KMS-11 (cell line): ENCODE measurements around the gene DHX34.
A peak's percentile ranks its signal among the peaks of the same experiment; 100 is the strongest.
"Not testable (repeated sequence)": the region's sequence is repeated elsewhere in the genome, so short reads cannot be mapped to it uniquely, and the experiment has no call there.

Experiments
- H2AFZ ChIP-seq: fragments of 200-600 bp; sonication (generic); 2 replicates; pipeline ENCODE4 v1.6.1; 2016; ENCODE audit warnings: antibody characterized with exemption, mixed run types, low read depth
- H3K27ac ChIP-seq: fragments of 200-600 bp; sonication (generic); 2 replicates; pipeline ENCODE4 v1.6.1; 2016; ENCODE audit warnings: mild to moderate bottlenecking, mixed run types
- H3K27me3 ChIP-seq: fragments of 200-600 bp; sonication (generic); 2 replicates; pipeline ENCODE4 v1.6.1; 2017; ENCODE audit warnings: mild to moderate bottlenecking, low read depth, mixed run types, moderate library complexity; ENCODE audit not compliant: insufficient read depth
- H3K36me3 ChIP-seq: fragments of 200-600 bp; sonication (generic); 2 replicates; pipeline ENCODE4 v1.6.1; 2017; ENCODE audit warnings: mild to moderate bottlenecking, mixed run types; ENCODE audit not compliant: insufficient read depth
- H3K4me1 ChIP-seq: fragments of 200-600 bp; sonication (generic); 2 replicates; pipeline ENCODE4 v1.6.1; 2016; ENCODE audit warnings: mild to moderate bottlenecking, low read depth, mixed run types; ENCODE audit not compliant: poor library complexity, severe bottlenecking
- H3K4me2 ChIP-seq: fragments of 200-600 bp; sonication (generic); 2 replicates; pipeline ENCODE4 v1.7.0; 2016; ENCODE audit warnings: mild to moderate bottlenecking, mixed run types
- H3K4me3 ChIP-seq: fragments of 200-600 bp; sonication (generic); IDR thresholded peaks from 2 replicates; pipeline ENCODE4 v1.6.1; 2017; ENCODE audit warnings: low read depth, low read length, mixed read lengths; ENCODE audit not compliant: insufficient read depth
- H3K79me2 ChIP-seq: fragments of 200-600 bp; sonication (generic); 2 replicates; pipeline ENCODE4 v1.6.1; 2016; ENCODE audit warnings: low read depth, mixed run types; ENCODE audit not compliant: insufficient read depth
- H3K9ac ChIP-seq: fragments of 200-600 bp; sonication (generic); 2 replicates; pipeline ENCODE4 v1.6.1; 2016; ENCODE audit warnings: mild to moderate bottlenecking, mixed run types
- H4K20me1 ChIP-seq: fragments of 200-600 bp; sonication (generic); 2 replicates; pipeline ENCODE4 v1.6.1; 2016; ENCODE audit warnings: mild to moderate bottlenecking, mixed run types; ENCODE audit not compliant: insufficient read depth
- TF ChIP-seq, protein P1 (sequence below): fragments of 200-600 bp; sonication (generic); conservative IDR thresholded peaks from 2 replicates; pipeline ENCODE4 v1.6.1; 2017; ENCODE audit warnings: low read depth, mild to moderate bottlenecking, antibody characterized with exemption, low read length, moderate library complexity, mixed read lengths

The DHX34 gene

DNA sequence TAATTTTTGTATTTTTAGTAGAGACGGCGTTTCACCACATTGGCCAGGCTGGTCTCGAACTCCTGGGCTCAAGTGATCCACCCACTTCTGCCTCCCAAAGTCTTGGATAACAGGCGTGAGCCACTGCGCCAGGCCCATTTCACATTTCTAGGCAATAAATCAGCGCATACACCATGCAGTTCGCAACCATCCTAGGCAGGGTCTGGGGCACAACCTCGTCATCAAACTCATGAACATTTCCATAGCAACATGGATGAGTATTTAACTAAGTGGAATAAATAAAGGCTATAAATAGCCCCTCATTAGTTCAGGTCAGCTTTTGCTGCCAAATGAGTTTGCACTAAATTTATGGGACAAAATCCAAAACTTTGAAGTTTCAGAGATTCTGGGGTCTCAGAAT, 62.0 kb downstream of the DHX34 start:
- H3K27ac ChIP-seq, result no peak overlapping the region
- no peaks in the 10 kb centered on the region for H3K4me1 ChIP-seq
- TF ChIP-seq, protein P1, sequence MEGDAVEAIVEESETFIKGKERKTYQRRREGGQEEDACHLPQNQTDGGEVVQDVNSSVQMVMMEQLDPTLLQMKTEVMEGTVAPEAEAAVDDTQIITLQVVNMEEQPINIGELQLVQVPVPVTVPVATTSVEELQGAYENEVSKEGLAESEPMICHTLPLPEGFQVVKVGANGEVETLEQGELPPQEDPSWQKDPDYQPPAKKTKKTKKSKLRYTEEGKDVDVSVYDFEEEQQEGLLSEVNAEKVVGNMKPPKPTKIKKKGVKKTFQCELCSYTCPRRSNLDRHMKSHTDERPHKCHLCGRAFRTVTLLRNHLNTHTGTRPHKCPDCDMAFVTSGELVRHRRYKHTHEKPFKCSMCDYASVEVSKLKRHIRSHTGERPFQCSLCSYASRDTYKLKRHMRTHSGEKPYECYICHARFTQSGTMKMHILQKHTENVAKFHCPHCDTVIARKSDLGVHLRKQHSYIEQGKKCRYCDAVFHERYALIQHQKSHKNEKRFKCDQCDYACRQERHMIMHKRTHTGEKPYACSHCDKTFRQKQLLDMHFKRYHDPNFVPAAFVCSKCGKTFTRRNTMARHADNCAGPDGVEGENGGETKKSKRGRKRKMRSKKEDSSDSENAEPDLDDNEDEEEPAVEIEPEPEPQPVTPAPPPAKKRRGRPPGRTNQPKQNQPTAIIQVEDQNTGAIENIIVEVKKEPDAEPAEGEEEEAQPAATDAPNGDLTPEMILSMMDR, result no peak

DNA sequence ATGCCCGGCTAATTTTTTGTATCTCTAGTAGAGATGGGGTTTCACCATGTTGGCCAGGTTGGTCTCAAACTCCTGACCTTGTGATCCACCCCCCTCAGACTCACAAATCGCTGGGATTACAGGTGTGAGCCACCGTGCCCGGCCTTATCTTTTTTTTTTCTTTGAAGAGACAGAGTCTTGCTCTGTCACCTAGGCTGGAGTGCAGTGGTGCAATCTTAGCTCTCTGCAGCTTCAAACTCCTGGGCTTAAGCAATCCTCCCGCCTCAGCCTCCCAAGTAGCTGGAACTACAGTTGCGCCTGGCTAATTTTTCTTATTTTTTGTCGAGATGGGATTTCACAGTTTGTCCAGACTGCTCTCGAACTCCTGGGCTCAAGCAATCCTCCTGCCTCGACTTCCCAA, 62.6 kb downstream of the DHX34 start:
- not testable (repeated sequence) for H3K4me1 ChIP-seq, H3K79me2 ChIP-seq, H2AFZ ChIP-seq, H4K20me1 ChIP-seq, H3K9ac ChIP-seq, H3K4me2 ChIP-seq, H3K4me3 ChIP-seq, H3K36me3 ChIP-seq, H3K27ac ChIP-seq
- H3K27me3 ChIP-seq, result peaks cover 98% of the 10 kb centered on the region

More for the DNA sequence above, 62.0 kb downstream of the DHX34 start:
- no peaks in the 10 kb centered on the region for H3K36me3 ChIP-seq
- no peak overlapping the region for H3K4me3 ChIP-seq
- H4K20me1 ChIP-seq, result no peaks in the 10 kb centered on the region
- H2AFZ ChIP-seq, result no peak overlapping the region
- H3K79me2 ChIP-seq, result no peaks in the 10 kb centered on the region
- H3K4me2 ChIP-seq, result no peak overlapping the region
- peaks cover 98% of the 10 kb centered on the region for H3K27me3 ChIP-seq
- no peak overlapping the region for H3K9ac ChIP-seq

DNA sequence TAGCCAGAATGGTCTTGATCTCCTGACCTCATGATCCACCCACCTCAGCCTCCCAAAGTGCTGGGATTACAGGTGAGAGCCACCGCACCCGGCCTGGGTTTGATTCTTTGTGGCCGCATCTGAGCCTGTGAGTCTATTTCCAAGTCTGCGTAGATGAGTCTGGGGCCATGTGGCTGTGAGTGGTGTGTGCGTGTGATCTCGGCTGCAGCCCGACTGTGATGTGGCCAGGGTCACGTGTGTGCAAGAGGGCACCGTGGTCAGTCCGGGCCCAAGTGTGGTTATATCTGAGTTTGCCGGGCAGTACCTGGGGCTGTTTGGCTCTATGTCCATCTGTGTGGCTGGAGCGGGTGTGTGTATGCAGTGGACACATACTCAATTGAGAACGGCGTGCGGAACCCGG, 64.8 kb downstream of the DHX34 start:
- H3K27me3 ChIP-seq, result peaks cover 98% of the 10 kb centered on the region
- no peaks in the 10 kb centered on the region for H3K79me2 ChIP-seq
- no peaks in the 10 kb centered on the region for H3K4me1 ChIP-seq
- no peaks in the 10 kb centered on the region for H4K20me1 ChIP-seq
- TF ChIP-seq, protein P1, result no peak
- H3K4me3 ChIP-seq, result no peak overlapping the region
- H3K4me2 ChIP-seq, result no peak overlapping the region
- no peak overlapping the region for H3K9ac ChIP-seq
- H3K27ac ChIP-seq, result no peak overlapping the region
- H2AFZ ChIP-seq, result no peak overlapping the region
- H3K36me3 ChIP-seq, result no peaks in the 10 kb centered on the region

DNA sequence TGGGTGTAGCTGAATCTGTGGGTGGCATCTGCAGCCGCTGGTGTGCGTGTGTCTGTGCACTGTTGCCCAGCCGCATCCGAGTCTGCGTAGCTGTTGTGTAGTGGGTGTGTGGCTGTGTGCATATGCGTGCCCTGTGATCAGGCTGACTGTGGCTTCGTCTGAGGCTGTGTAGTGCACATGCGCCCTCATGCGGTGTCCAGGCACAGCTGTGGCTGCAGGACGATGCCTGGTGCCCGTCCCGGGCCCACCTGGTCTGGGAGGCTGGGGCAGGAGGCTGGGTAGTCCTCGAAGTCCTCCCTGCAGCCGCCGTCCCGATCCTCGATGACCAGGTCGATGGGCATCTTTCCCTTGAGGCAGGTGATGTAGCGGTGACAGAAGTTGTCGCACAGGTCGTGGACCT, 65.4 kb downstream of the DHX34 start:
- Histone ChIP-seq H4K20me1 (no peaks in the 10 kb centered on the region), H3K4me3 (no peak overlapping the region), H3K9ac (no peak overlapping the region), H3K4me2 (no peak overlapping the region), H3K27ac (no peak overlapping the region), H2AFZ (no peak overlapping the region), H3K36me3 (no peaks in the 10 kb centered on the region), H3K27me3 (peaks cover 96% of the 10 kb centered on the region), H3K79me2 (no peaks in the 10 kb centered on the region), H3K4me1 (no peaks in the 10 kb centered on the region)
- TF ChIP-seq, protein P1, result 0 out of 2 replicates have a peak, but pooled peaks have one; percentile 37

DNA sequence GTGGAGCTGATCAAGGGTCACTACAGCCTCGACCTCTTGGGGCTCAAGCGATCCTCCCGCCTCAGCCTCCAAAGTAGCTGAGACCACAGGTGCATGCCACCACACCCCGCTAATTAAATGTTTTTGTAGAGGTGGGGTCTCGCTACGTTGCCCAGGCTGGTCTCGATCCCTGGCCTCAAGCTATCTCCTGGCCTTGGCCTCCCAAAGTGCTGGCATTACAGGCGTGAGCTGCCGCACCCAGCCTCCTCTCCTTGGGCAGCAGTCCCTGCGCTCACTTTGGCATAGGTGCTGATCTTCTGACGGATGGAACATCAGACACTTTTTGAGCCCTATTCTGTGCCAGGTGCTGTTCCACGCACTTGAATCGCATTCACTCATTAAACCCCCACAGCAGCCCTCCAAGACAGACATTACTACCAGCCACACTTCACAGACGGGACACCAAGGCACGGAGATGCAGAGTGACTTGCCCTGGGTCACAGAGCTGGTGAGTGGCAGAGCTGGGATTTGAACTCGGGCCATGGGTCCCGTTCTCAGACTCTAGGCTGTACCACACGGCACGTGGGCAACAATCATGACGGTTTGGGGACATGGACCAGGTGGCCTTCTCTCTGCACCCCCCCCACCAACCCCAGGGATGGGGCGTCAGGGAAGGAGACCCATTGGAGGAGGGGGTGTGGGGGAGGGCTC, 67.0 kb downstream of the DHX34 start:
- Histone ChIP-seq H3K36me3 (no peaks in the 10 kb centered on the region), H3K27me3 (peaks cover 96% of the 10 kb centered on the region), H2AFZ (no peak overlapping the region), H3K27ac (no peak overlapping the region), H3K9ac (no peak overlapping the region), H3K79me2 (no peaks in the 10 kb centered on the region), H3K4me3 (no peak overlapping the region), H4K20me1 (no peaks in the 10 kb centered on the region), H3K4me2 (no peak overlapping the region), H3K4me1 (no peaks in the 10 kb centered on the region)
- TF ChIP-seq, protein P1, result no peak
